PC-9 (cell line): ENCODE data around the gene COL27A1.

ENCODE experiments used
- CTCF ChIP-seq: fragments of 200-600 bp; sonication (generic); conservative IDR thresholded peaks from 2 replicates; pipeline ENCODE4 v1.6.1; 2017; ENCODE audit warnings: mixed run types, antibody characterized with exemption, mild to moderate bottlenecking, moderate library complexity
- EZH2 ChIP-seq: fragments of 200-600 bp; sonication (generic); IDR thresholded peaks from 2 replicates; pipeline ENCODE4 v1.8.0; 2017; ENCODE audit warnings: antibody characterized with exemption, low read depth

- no peak for TF ChIP-seq CTCF
- no peak for TF ChIP-seq EZH2
Measured at GRCh38 chr9:114123031-114123977, 32.0 kb upstream of the COL27A1 start.
